ENCODE measurements around the gene SELENOW.
"Not testable (repeated sequence)": the region's sequence is repeated elsewhere in the genome, so short reads cannot be mapped to it uniquely, and the experiment has no call there.

The SELENOW gene

DNA sequence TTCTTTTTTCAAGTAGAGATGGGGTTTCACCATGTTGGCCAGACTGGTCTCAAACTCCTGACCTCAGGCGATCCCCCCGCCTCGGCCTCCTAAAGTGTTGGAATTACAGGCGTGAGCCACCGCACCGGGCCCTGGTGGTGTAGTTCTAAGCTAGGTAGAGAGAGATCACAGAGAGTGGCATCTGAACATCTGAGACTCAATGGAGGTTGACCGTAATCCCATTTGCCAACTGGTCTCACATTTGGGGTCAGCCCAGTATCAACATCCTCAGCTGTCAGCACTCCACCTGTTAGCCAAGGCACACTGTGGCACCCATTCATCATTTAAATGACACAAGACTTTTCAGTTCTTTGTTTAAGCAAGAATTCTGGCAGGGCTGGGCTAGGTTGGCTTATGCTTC lies 8.1 kb downstream of the SELENOW start:
- no peak for DNase-seq

GRCh38 chr19:47787307-47787706 lies 8.8 kb downstream of the SELENOW start:
- DNase-seq, result not testable (repeated sequence)

DNA sequence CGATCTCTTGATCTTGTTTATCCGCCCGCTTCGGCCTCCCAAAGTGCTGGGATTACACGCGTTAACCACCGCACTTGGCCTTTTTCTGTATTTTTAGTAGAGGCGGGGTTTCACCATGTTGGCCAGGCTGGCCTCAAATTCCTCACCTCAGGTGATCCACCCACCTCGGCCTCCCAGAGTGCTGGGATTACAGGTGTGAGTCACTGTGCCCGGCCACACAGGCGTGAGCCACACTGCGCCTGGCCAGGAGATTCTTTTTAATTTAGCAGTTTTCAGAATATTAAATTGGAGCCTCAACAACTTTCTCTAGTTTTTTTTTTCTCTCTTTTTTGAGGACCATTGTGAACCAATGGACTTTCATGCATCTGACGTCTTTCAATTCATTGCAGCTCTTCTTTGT lies 11.3 kb downstream of the SELENOW start:
- not testable (repeated sequence) for DNase-seq

DNA sequence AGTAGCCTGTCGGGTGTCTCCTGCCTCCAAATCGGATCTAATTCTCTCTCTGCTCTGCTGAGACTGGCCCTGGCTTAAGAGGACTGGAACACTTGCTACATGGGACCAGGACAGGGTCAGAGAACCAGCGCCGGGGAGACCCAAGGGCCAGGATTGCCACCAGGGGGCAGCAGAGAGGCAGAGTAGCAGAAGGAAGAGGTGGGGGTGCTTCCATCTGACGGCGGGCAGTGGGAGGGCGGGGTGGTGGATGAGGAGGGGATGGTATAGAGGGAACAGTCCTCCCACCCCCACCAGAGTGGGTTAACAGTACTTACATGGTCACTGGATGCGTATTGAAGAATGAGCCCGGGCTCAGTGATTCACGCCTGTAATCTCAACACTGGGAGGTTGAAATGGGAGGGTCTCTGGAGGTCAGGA lies 11.9 kb downstream of the SELENOW start:
- peak; percentile 75 to 88 for DNase-seq

GRCh38 chr19:47792616-47793015 lies 14.1 kb downstream of the SELENOW start:
- DNase-seq, result no peak

DNA sequence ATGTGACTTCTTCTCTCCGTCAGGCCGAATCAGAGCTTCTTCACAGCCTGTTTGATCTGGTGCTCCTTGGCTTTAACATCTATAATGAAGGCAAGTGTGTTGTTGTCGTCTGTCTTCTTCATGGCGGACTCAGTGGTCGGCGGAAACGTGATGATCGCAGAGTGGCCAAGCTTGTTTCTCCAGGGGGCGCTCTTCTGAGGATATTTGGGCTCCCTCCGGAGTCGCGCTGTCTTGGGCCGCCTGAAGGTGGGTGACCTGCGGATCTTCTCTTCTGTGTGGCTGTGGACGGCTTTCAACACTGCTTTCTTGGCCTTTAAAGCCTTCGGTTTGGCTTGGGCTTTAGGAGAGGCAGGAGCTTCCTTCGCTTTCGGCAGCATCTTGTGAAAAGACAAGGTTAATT lies 16.0 kb downstream of the SELENOW start:
- no peak for DNase-seq

- no peak for DNase-seq
Observed at GRCh38 chr19:47796785-47797184, 18.3 kb downstream of the SELENOW start.

- no peak for DNase-seq
Observed at GRCh38 chr19:47797996-47798903, 19.7 kb downstream of the SELENOW start.

DNA sequence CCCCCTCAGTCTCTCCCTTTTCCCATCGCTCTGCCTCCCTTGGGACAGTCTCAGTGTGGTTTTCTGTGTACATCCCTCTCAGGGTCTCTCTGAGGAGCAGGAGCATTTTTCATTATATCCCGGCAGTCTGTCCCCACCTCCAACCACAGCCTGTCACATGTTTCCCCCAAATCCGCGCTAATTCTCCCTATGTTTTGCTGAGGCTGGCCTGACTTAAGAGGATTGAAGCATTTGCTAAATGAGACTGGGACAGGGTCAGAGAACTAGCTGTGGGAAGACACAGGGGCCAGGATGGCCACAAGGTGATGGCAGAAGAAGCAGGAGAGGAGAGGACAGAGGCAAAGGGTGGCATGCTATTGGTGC lies 20.4 kb downstream of the SELENOW start:
- no peak for DNase-seq

DNA sequence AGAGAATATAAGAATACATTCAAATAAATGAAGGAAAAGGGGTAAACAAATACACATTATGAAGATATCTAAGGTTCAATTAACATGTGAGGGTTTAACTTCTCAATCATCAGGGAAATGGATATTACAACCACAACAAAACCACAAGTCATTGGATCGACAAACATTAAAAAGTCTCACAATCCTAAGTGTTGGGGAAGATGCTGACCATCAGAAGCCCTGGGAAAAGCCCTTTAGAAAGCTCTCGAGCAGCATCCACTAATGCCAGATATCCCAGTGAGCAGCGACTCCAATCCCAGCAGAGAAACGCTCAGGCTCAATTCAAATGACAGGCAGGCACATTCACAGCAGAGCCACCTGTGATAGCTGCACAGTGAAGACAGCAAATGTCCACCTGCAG lies 22.8 kb downstream of the SELENOW start:
- DNase-seq, result no peak

DNA sequence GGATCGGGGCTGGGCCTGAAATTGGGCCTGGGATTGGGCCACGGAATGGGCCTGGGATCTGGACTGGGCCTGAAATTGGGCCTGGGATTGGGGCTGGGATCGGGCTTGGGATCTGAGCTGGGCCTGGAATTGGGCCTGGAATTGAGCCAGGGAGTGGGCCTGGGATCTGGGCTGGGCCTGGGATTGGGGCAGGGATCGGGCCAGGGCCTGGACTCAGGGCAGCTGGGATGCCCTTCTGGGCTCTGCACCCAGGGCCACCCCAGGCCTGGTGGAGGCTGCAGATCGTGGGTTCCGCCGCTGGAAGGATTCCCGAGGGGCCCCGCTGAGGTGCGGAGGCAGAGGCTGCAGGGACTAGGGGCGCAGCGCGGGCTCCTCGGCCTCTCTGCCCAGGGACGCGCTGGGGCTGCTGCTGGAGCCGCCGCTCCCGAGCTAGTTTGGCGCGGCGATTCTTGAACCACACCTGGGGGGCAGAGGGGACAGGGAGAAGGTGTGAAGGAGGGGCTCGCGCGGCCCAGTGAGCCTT lies 24.1 kb downstream of the SELENOW start:
- DNase-seq, result no peak

GRCh38 chr19:47803148-47803547 lies 24.6 kb downstream of the SELENOW start:
- DNase-seq, result not testable (repeated sequence)

DNA sequence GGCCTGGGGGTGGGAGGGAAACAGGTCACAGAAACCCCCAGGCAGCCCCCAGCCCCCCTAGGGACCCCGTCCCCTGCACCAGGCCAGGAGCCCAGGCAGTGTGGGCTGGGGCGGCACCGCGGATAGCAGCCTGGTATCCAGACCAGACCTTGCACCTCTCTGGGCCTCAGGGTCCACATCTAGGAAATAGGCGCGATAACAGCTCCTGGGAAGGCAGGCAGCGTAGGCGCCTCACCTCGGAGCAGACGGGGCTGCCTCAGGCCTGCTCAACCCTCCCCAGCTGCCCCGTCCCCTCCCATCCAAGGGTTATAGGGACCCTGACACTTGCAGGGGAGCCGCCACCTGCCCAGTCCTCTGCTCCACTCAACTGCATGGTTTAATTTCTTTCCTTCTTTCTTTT lies 25.2 kb downstream of the SELENOW start:
- not testable (repeated sequence) for DNase-seq

- not testable (repeated sequence) for DNase-seq
Observed at GRCh38 chr19:47804451-47804850, 25.9 kb downstream of the SELENOW start, which contains the start of gene TPRX1. Gene TPRX1 (minus strand): TSS chr19:47804551. CDS start chr19:47804539, 12 bp downstream.

- DNase-seq, result no peak
Observed at GRCh38 chr19:47805313-47805712, 26.8 kb downstream of the SELENOW start.

DNA sequence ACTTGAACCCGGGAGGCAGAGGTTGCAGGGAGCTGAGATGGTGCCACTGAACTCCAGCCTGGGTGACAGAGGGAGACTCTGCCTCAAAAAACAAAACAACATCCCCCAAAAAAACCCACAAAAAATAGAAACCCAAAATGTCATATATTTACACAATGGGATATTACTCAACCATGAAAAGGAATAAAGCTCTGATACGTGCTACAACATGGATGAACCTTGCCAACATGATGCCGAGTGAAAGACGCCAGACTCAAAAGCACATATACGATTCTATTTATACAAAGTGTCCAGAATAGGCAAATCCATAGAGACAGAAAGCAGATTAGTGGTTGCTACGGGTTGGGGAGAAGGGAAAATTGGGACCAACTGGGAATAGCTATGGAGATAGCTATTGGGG lies 27.9 kb downstream of the SELENOW start:
- DNase-seq, result no peak

GRCh38 chr19:47813304-47813994 lies 34.9 kb downstream of the SELENOW start:
- DNase-seq, result peak; percentile 58 to 83

DNA sequence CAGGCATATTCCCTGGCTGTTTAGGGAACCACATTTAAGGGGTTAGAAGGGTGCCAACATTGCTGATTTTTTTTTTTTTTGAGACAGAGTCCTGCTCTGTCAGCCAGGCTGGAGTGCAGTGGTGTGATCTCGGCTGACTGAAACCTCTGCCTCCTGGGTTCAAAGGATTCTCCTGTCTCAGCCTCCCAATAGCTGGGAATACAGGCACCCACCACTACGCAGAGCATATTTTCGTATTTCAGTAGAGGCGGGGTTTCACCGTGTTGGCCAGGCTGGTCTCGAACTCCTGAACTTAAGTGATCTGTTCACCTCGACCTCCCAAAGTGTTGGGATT lies 35.5 kb downstream of the SELENOW start:
- DNase-seq, result no peak

DNA sequence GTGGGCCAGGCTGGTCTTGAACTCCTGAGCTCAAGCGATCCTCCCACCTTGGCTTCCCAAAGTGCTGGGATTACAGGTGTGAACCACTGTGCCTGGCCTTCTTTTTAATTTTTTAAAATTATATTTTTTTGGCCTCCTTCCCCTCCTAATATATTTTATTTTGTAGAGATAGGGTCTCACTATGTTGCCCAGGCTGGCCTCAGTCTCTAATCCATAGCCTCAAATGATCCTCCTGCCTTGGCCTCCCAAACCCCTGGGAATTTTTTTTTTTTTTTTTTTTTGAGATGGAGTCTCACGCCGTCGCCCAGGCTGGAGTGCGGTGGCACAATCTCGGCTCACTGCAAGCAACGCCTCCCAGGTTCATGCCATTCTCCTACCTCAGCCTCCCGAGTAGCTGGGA lies 37.8 kb downstream of the SELENOW start:
- DNase-seq, result not testable (repeated sequence)

- DNase-seq, result not testable (repeated sequence)
Observed at GRCh38 chr19:47818221-47818620, 39.7 kb downstream of the SELENOW start.

GRCh38 chr19:47819858-47820257 lies 41.4 kb downstream of the SELENOW start:
- DNase-seq, result no peak

- DNase-seq, result no peak
Observed at GRCh38 chr19:47820410-47820809, 41.9 kb downstream of the SELENOW start.

DNA sequence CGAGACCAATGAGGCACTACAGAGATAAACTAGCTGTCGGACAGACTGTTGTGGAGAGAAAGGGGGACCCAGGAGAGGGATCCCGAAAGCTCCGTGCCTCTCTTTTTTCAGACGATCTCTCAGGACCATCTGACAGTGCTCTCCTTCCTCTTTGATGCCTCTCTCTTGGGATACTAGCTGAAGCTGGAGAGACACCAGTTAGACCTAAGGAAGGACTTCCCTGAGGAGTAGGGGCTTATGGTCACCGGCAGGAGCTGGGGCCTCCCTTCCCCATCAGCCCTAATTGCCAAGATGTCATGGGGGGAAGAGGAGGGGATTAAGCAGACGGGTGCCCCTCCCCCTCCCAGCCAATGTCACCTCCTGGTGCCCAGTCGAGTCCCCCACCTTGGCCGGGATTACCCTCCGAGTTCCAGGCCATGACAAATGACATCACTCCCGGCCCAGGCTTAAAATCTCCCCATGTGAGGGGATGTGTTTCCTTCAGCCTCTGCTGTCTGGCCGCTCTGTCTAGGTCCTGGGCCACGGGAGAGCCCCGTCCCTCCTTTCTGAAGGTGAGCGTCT lies 43.0 kb downstream of the SELENOW start, which contains the start of gene CRX:
Gene CRX, plus strand, starts transcription at position 478 of the 561 bp plus-strand sequence. CDS start 12,507 bp downstream, outside the sequence.
- no peak for DNase-seq

All from stimulated activated CD4-positive, alpha-beta T cell treated with anti-CD3 and anti-CD28 coated beads, Interleukin-4, amount 100 ng/mL, for 4 hours (primary cell).